ENCODE measurements around the gene PROKR2. TPM values are rescaled to one million over a fixed set of nuclear protein-coding genes. Genes with fewer than 3 reads are reported as not detected.

PROKR2 gene
- total and polyA plus RNA-seq, 2 donors (not counting 1 experiment from before 2014, with no cell fraction given): not detected

DNA sequence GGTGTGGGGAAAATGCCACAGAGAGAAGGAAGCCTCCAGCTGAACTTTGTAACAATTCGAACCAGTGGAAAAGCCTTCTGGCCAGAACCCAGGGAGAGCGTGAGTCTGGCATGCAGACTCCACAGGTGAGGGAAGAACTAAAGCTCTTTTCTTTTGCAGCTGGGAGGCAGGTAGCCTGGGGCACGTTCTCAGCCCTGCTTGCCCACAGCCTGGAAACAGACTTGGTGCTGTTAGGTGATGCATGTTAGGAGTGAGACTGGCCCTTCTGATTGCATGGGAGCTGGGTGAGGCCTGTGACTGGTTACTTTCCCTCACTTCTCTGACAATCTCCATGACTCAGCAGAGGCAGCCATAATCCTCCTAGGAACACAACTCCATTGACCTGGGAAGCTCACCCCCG lies 34.2 kb downstream of the PROKR2 start:
- no peak for DNase-seq (ENCODE audit: low read depth in 2 of 2)
- Histone ChIP-seq H3K36me3 (ENCODE audit: control insufficient read depth, insufficient read depth, low read length) (no peaks in the 10 kb centered on the region), H3K9me3 (ENCODE audit: control insufficient read depth, insufficient read depth, low read depth, low read length) (no peaks in the 10 kb centered on the region), H3K4me2 (ENCODE audit: extremely low read depth, insufficient read depth, low read length) (no peak overlapping the region), H3K27me3 (ENCODE audit: control insufficient read depth, insufficient read depth, low read length) (no peaks in the 10 kb centered on the region), H3K27ac (ENCODE audit: insufficient read depth, low read length) (no peak overlapping the region), H2AFZ (ENCODE audit: low read length) (no peak overlapping the region), H3K79me2 (ENCODE audit: control insufficient read depth, insufficient read depth, low read length) (no peaks in the 10 kb centered on the region), H3K4me1 (ENCODE audit: control insufficient read depth, extremely low read depth, insufficient read depth, low read length) (no peaks in the 10 kb centered on the region), H3K4me3 (replicated peaks in 1 of 4; ENCODE audit: control extremely low read depth in 1 of 4, insufficient read depth in 1 of 4, low read depth in 3 of 4, low read length in 4 of 4) (no peak overlapping the region), H4K20me1 (ENCODE audit: control insufficient read depth, extremely low read depth, insufficient read depth, low read length) (no peaks in the 10 kb centered on the region), H3K9ac (ENCODE audit: insufficient read depth, low read length) (no peak overlapping the region)
- TF ChIP-seq CTCF (conservative IDR thresholded peaks at IDR 0.05 in 1 of 2, IDR thresholded peaks at IDR 0.05 in 1 of 2; ENCODE audit: low read depth in 1 of 2, low read length in 2 of 2) (no peak), EZH2 (IDR thresholded peaks at IDR 0.05; ENCODE audit: low read length, missing control alignments) (no peak)

DNA sequence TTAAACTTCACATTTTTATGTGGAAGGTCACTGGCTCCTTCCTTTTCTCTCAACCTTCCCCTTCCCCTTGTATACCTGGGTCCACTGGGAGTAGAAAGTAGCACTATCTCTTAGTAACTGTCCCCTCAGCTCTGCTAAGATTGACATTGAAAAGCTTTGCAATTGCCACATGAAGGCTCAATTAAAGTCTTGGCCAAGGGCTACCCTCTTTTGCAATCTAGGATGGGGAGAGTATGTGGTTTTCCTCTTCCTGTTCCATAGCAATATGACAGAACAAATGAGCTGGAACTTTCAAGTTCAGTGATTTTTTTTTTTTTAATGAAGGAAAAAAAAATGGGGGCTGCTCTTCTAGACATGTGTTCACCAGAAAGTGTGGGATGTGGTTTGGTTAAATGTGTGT lies 37.1 kb downstream of the PROKR2 start:
- Histone ChIP-seq H3K4me2 (ENCODE audit: extremely low read depth, insufficient read depth, low read length) (no peak overlapping the region), H3K36me3 (ENCODE audit: control insufficient read depth, insufficient read depth, low read length) (no peaks in the 10 kb centered on the region), H3K27me3 (ENCODE audit: control insufficient read depth, insufficient read depth, low read length) (no peaks in the 10 kb centered on the region), H3K27ac (ENCODE audit: insufficient read depth, low read length) (no peak overlapping the region), H4K20me1 (ENCODE audit: control insufficient read depth, extremely low read depth, insufficient read depth, low read length) (no peaks in the 10 kb centered on the region), H3K79me2 (ENCODE audit: control insufficient read depth, insufficient read depth, low read length) (no peaks in the 10 kb centered on the region), H3K9me3 (ENCODE audit: control insufficient read depth, insufficient read depth, low read depth, low read length) (no peaks in the 10 kb centered on the region), H3K4me3 (replicated peaks in 1 of 4; ENCODE audit: control extremely low read depth in 1 of 4, insufficient read depth in 1 of 4, low read depth in 3 of 4, low read length in 4 of 4) (no peak overlapping the region), H2AFZ (ENCODE audit: low read length) (no peak overlapping the region), H3K9ac (ENCODE audit: insufficient read depth, low read length) (no peak overlapping the region), H3K4me1 (ENCODE audit: control insufficient read depth, extremely low read depth, insufficient read depth, low read length) (no peaks in the 10 kb centered on the region)
- no peak for DNase-seq (ENCODE audit: low read depth in 2 of 2)
- TF ChIP-seq EZH2 (IDR thresholded peaks at IDR 0.05; ENCODE audit: low read length, missing control alignments) (no peak), CTCF (conservative IDR thresholded peaks at IDR 0.05 in 1 of 2, IDR thresholded peaks at IDR 0.05 in 1 of 2; ENCODE audit: low read depth in 1 of 2, low read length in 2 of 2) (no peak)

DNA sequence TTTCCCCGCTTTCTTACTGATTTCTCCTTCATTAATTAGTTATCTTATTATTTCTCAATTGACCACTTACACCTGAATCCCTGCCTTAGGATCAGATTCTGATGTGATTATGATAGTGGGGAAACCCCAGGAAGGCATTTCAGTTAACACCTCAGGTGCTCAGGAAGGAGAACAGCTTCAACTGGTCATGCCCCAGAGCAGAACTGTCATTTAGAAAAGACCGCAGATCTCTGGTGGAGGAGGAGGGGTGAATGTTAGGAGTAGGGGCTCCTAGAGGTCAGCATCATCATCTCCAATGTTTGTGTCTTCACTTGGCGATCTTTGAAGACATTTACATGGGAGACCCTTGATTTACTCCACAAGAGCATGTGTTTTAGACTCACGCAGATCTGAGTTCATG lies 44.5 kb downstream of the PROKR2 start:
- Histone ChIP-seq H3K9me3 (ENCODE audit: control insufficient read depth, insufficient read depth, low read depth, low read length) (no peaks in the 10 kb centered on the region), H3K9ac (ENCODE audit: insufficient read depth, low read length) (no peak overlapping the region), H3K27ac (ENCODE audit: insufficient read depth, low read length) (no peak overlapping the region), H3K27me3 (ENCODE audit: control insufficient read depth, insufficient read depth, low read length) (no peaks in the 10 kb centered on the region), H3K4me3 (replicated peaks in 1 of 4; ENCODE audit: control extremely low read depth in 1 of 4, insufficient read depth in 1 of 4, low read depth in 3 of 4, low read length in 4 of 4) (no peak overlapping the region), H3K4me2 (ENCODE audit: extremely low read depth, insufficient read depth, low read length) (no peak overlapping the region), H3K4me1 (ENCODE audit: control insufficient read depth, extremely low read depth, insufficient read depth, low read length) (no peaks in the 10 kb centered on the region), H2AFZ (ENCODE audit: low read length) (no peak overlapping the region), H3K36me3 (ENCODE audit: control insufficient read depth, insufficient read depth, low read length) (no peaks in the 10 kb centered on the region), H3K79me2 (ENCODE audit: control insufficient read depth, insufficient read depth, low read length) (no peaks in the 10 kb centered on the region), H4K20me1 (ENCODE audit: control insufficient read depth, extremely low read depth, insufficient read depth, low read length) (no peaks in the 10 kb centered on the region)
- no peak for DNase-seq (ENCODE audit: low read depth in 2 of 2)
- TF ChIP-seq CTCF (conservative IDR thresholded peaks at IDR 0.05 in 1 of 2, IDR thresholded peaks at IDR 0.05 in 1 of 2; ENCODE audit: low read depth in 1 of 2, low read length in 2 of 2) (no peak), EZH2 (IDR thresholded peaks at IDR 0.05; ENCODE audit: low read length, missing control alignments) (no peak)

All from fibroblast of lung (primary cell).